ENCODE results near the gene VAMP4.
A peak's percentile ranks its signal among the peaks of the same experiment; 100 is the strongest.

The VAMP4 gene, protein sequence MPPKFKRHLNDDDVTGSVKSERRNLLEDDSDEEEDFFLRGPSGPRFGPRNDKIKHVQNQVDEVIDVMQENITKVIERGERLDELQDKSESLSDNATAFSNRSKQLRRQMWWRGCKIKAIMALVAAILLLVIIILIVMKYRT

DNA sequence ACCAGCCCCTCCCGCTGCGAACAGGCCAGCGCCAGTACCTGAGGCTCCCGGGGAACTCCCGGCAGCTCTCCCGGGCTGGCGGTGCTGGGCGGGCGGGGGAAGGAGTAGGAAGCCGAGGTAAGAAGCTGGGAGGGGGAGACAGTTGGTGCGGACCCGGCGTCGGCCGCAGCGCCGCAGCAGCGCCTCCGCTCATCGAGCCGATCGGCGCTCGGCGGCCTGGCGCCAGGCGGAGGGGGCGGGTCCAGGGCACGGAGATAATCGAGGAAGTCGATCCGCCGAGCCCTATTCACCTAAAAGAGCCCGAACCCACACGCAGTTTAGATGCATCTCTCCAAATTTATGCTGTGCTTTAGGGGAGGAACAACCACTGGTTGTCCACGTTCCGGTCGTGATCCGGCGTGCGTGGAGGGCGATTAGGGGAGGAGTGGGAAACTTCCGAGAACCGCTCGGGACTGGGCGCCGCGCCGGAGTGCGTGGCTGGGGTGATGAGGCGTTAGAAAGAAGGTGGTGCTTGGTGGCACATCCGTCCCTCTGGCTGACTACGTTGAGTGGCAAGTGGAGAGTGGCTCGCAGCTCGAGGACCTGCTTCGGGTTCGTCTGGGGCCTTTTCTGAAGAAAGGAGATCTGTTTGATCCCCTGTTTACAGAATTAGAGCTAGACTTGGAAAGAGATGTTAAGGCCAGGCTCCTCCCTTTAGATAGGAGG, at the start of gene VAMP4:
Gene VAMP4, minus strand, starts transcription at position 194 of the 705 bp plus-strand sequence. CDS start 3,651 bp downstream, outside the sequence.
- H3K27me3 ChIP-seq (ENCODE audit: control insufficient read depth in 1 of 2, insufficient read depth in 2 of 2, low read length in 2 of 2), result no peaks in the 10 kb centered on the region
- peaks cover 20% of the 10 kb centered on the region in 2 donors for H3K4me1 ChIP-seq (ENCODE audit: control insufficient read depth in 1 of 2, insufficient read depth in 2 of 2, low read length in 2 of 2)
- peak within 1 kb of the TSS; percentile 93 for H3K27ac ChIP-seq (ENCODE audit: low read depth, low read length)
- peak within 1 kb of the TSS; percentile 80 to 85 for H3K9ac ChIP-seq (ENCODE audit: low read depth in 1 of 2, low read length in 2 of 2)
- no peaks in the 10 kb centered on the region for H3K36me3 ChIP-seq (ENCODE audit: control insufficient read depth in 1 of 2, insufficient read depth in 2 of 2, low read length in 2 of 2)
- no peaks in the 10 kb centered on the region for H3K9me3 ChIP-seq (ENCODE audit: control insufficient read depth in 1 of 2, low read length in 2 of 2)
- H3K4me3 ChIP-seq (ENCODE audit: low read depth in 1 of 2, low read length in 2 of 2), result peak within 1 kb of the TSS; percentile 89 to 91

DNA sequence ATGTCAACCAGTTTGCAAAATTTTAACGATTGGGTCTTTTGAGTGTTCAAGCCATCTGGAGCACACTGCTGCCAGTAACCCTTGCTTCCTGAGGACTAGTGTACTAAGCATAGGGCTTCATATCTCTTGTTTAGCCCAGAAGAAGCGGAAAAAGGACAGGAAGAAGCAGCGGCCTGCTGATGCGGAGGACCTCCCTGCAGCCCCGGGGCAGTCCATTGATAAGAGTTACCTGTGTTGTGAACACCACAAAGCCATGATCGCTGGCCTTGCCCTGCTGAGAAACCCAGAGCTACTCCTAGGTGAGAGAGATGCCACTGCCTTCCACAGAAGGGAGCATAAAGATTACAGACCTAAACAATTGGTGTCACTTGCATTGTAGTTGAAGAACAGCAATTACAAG, 48.5 kb upstream of the VAMP4 start:
- no peak overlapping the region for H3K27ac ChIP-seq (ENCODE audit: low read depth, low read length)
- H3K4me1 ChIP-seq (ENCODE audit: control insufficient read depth in 1 of 2, insufficient read depth in 2 of 2, low read length in 2 of 2), result no peaks in the 10 kb centered on the region
- no peak overlapping the region for H3K9ac ChIP-seq (ENCODE audit: low read depth in 1 of 2, low read length in 2 of 2)
- H3K36me3 ChIP-seq (ENCODE audit: control insufficient read depth in 1 of 2, insufficient read depth in 2 of 2, low read length in 2 of 2), result peaks cover 67 to 97% of the 10 kb centered on the region in 2 donors
- no peak overlapping the region for H3K4me3 ChIP-seq (ENCODE audit: low read depth in 1 of 2, low read length in 2 of 2)
- H3K9me3 ChIP-seq (ENCODE audit: control insufficient read depth in 1 of 2, low read length in 2 of 2), result no peaks in the 10 kb centered on the region
- H3K27me3 ChIP-seq (ENCODE audit: control insufficient read depth in 1 of 2, insufficient read depth in 2 of 2, low read length in 2 of 2), result no peaks in the 10 kb centered on the region

DNA sequence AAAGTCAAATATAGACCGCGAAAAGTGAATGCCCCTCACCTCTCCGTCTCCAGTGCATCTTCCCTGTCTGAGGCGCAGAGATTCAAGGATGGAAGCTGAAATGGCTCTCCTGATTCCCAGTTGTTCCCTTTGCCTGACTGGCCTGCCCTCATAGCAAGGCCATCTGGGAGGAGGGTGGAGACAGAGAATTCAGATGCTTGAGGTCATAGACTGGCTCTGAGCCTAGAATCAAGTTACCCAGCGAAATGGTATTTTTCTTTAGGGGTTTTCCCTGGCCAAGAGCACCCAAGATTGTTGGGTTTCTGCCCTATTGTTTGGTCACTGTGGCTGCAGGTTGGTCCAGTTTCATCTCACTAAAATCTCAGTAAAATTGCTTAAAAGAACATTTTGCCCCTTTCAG, 46.8 kb upstream of the VAMP4 start:
- no peak overlapping the region for H3K9ac ChIP-seq (ENCODE audit: low read depth in 1 of 2, low read length in 2 of 2)

DNA sequence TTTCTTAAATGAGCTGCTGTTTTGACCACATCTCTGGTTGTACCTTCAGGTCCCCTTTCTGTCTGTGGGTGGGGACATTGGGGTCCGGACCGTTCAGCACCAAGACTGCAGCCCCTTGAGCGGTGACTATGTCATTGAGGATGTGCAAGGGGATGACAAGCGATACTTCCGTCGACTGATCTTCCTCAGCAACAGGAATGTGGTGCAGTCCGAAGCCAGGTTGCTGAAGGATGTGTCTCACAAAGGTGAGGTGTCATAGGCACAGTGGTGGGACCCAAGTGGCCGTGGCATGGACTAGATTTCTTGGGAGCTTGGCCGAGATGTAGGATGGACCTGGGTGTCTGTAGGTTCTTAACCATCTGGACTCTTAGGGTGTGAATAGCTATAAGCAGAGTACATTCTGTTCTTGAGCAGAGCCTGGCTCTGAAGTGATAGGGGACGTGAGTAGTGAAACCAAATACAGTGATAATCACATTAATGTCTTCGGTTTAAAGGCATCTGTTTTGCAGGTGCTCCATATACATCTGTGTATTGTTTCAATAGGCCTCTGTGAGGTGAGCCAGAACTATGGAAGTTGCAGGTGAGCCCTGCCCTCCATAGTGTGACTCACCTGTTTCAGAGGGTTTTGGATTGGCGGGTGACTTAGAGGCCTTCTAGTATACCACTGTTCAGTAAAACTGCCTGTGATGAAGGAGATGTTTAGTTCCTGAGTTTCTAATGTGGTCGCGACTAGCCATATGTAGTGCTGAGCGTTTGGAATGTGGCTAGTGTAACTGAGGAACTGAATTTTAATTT, 46.0 kb upstream of the VAMP4 start:
- H3K9ac ChIP-seq (ENCODE audit: low read depth in 1 of 2, low read length in 2 of 2), result no peak overlapping the region
- H3K27ac ChIP-seq (ENCODE audit: low read depth, low read length), result no peak overlapping the region
- H3K4me3 ChIP-seq (ENCODE audit: low read depth in 1 of 2, low read length in 2 of 2), result no peak overlapping the region
- H3K27me3 ChIP-seq (ENCODE audit: control insufficient read depth in 1 of 2, insufficient read depth in 2 of 2, low read length in 2 of 2), result no peaks in the 10 kb centered on the region
- H3K4me1 ChIP-seq (ENCODE audit: control insufficient read depth in 1 of 2, insufficient read depth in 2 of 2, low read length in 2 of 2), result peaks cover 11 to 12% of the 10 kb centered on the region in 2 donors
- no peaks in the 10 kb centered on the region for H3K9me3 ChIP-seq (ENCODE audit: control insufficient read depth in 1 of 2, low read length in 2 of 2)
- H3K36me3 ChIP-seq (ENCODE audit: control insufficient read depth in 1 of 2, insufficient read depth in 2 of 2, low read length in 2 of 2), result peaks cover 62 to 88% of the 10 kb centered on the region in 2 donors

More for the DNA sequence above, 46.8 kb upstream of the VAMP4 start:
- Histone ChIP-seq H3K4me1 (ENCODE audit: control insufficient read depth in 1 of 2, insufficient read depth in 2 of 2, low read length in 2 of 2) (peaks cover 5 to 6% of the 10 kb centered on the region in 2 donors), H3K27ac (ENCODE audit: low read depth, low read length) (no peak overlapping the region), H3K36me3 (ENCODE audit: control insufficient read depth in 1 of 2, insufficient read depth in 2 of 2, low read length in 2 of 2) (peaks cover 62 to 91% of the 10 kb centered on the region in 2 donors), H3K27me3 (ENCODE audit: control insufficient read depth in 1 of 2, insufficient read depth in 2 of 2, low read length in 2 of 2) (no peaks in the 10 kb centered on the region), H3K9me3 (ENCODE audit: control insufficient read depth in 1 of 2, low read length in 2 of 2) (no peaks in the 10 kb centered on the region), H3K4me3 (ENCODE audit: low read depth in 1 of 2, low read length in 2 of 2) (no peak overlapping the region)

DNA sequence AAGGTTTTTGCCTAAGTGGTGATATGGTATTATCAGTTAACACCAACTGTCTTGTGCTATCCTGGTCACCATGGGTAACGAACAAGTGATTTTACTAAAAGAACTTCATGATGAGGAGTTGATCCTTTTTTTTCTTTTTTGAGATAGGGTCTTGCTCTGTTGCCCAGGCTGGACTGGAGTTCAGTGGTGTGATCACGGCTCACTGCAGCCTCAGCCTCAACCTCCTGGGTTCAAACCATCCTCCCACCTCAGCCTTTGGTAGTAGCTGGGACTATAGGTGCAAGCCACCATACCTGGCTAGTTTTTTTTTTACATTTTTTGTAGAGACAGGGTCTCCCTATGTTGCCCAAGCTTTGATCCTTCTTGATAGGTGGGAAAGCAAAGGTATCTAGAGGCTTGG, 44.7 kb upstream of the VAMP4 start:
- Histone ChIP-seq H3K27me3 (ENCODE audit: control insufficient read depth in 1 of 2, insufficient read depth in 2 of 2, low read length in 2 of 2) (no peaks in the 10 kb centered on the region), H3K4me3 (ENCODE audit: low read depth in 1 of 2, low read length in 2 of 2) (no peak overlapping the region), H3K9me3 (ENCODE audit: control insufficient read depth in 1 of 2, low read length in 2 of 2) (no peaks in the 10 kb centered on the region), H3K27ac (ENCODE audit: low read depth, low read length) (no peak overlapping the region), H3K4me1 (ENCODE audit: control insufficient read depth in 1 of 2, insufficient read depth in 2 of 2, low read length in 2 of 2) (peaks cover 16 to 22% of the 10 kb centered on the region in 2 donors), H3K9ac (ENCODE audit: low read depth in 1 of 2, low read length in 2 of 2) (no peak overlapping the region), H3K36me3 (ENCODE audit: control insufficient read depth in 1 of 2, insufficient read depth in 2 of 2, low read length in 2 of 2) (peaks cover 54 to 75% of the 10 kb centered on the region in 2 donors)

DNA sequence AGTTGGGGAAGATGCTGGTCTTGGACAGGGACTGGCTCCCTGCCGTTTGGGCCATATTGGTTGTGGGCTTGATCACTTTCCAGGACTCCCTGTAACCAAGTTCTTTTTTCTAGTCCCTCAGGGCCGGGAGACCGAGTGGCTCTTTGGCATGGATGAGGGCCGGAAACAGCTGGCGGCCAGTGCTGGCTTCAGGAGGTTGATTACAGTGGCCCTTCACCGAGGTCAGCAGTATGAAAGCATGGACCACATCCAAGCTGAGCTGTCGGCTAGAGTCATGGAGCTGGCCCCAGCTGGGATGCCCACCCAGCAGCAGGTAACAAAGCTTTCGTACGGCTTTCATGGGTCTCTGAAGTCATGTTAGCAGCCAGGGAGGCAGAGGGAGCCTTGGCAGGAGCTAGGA, 43.9 kb upstream of the VAMP4 start:
- Histone ChIP-seq H3K27ac (ENCODE audit: low read depth, low read length) (no peak overlapping the region), H3K4me1 (ENCODE audit: control insufficient read depth in 1 of 2, insufficient read depth in 2 of 2, low read length in 2 of 2) (peaks cover 16 to 22% of the 10 kb centered on the region in 2 donors), H3K36me3 (ENCODE audit: control insufficient read depth in 1 of 2, insufficient read depth in 2 of 2, low read length in 2 of 2) (peaks cover 54 to 67% of the 10 kb centered on the region in 2 donors), H3K9me3 (ENCODE audit: control insufficient read depth in 1 of 2, low read length in 2 of 2) (no peaks in the 10 kb centered on the region), H3K27me3 (ENCODE audit: control insufficient read depth in 1 of 2, insufficient read depth in 2 of 2, low read length in 2 of 2) (no peaks in the 10 kb centered on the region), H3K4me3 (ENCODE audit: low read depth in 1 of 2, low read length in 2 of 2) (no peak overlapping the region), H3K9ac (ENCODE audit: low read depth in 1 of 2, low read length in 2 of 2) (no peak overlapping the region)

DNA sequence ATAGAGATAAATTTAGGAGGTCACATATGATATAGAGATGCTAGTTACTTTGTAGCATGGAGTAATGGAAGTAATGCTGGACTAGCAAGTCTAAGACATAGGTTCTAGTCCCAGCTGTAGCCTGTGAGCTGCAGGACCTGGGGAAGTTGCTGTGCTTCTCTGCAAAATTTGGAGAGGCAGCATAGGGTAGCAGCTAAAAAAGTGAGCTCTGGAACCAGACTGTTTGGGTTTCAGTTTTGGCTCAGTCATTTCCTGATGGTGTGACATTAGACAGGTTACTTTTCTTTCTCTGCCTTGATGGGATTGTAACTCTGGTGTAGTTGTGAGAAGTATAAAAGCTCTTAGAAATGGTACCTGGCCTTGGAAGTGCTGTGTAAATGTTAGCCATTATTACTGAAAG, 42.9 kb upstream of the VAMP4 start:
- Histone ChIP-seq H3K9ac (ENCODE audit: low read depth in 1 of 2, low read length in 2 of 2) (no peak overlapping the region), H3K9me3 (ENCODE audit: control insufficient read depth in 1 of 2, low read length in 2 of 2) (no peaks in the 10 kb centered on the region), H3K4me1 (ENCODE audit: control insufficient read depth in 1 of 2, insufficient read depth in 2 of 2, low read length in 2 of 2) (peaks cover 16 to 26% of the 10 kb centered on the region in 2 donors), H3K27me3 (ENCODE audit: control insufficient read depth in 1 of 2, insufficient read depth in 2 of 2, low read length in 2 of 2) (no peaks in the 10 kb centered on the region), H3K27ac (ENCODE audit: low read depth, low read length) (no peak overlapping the region), H3K36me3 (ENCODE audit: control insufficient read depth in 1 of 2, insufficient read depth in 2 of 2, low read length in 2 of 2) (peaks cover 46 to 58% of the 10 kb centered on the region in 2 donors), H3K4me3 (ENCODE audit: low read depth in 1 of 2, low read length in 2 of 2) (no peak overlapping the region)

DNA sequence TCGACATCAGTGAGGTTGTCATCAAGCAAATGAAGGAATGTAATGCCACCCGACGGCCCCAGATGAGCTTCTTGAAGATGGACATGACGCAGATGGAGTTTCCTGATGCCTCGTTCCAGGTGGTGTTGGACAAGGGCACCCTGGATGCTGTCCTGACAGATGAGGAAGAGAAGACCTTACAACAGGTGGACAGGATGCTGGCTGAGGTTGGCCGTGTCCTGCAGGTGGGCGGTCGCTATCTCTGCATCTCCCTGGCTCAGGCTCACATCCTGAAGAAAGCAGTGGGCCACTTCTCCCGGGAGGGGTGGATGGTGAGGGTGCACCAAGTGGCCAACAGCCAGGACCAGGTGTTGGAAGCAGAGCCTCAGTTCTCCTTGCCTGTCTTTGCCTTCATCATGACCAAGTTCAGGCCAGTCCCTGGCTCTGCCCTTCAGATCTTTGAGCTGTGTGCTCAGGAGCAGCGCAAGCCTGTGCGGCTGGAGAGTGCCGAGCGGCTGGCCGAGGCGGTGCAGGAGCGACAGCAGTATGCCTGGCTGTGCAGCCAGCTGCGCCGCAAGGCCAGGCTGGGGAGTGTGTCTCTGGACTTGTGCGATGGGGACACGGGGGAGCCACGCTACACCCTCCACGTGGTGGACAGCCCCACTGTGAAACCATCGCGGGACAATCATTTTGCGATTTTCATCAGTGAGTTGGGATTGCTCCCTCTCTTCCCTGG, 42.1 kb upstream of the VAMP4 start:
- no peaks in the 10 kb centered on the region for H3K9me3 ChIP-seq (ENCODE audit: control insufficient read depth in 1 of 2, low read length in 2 of 2)
- peaks cover 40 to 51% of the 10 kb centered on the region in 2 donors for H3K36me3 ChIP-seq (ENCODE audit: control insufficient read depth in 1 of 2, insufficient read depth in 2 of 2, low read length in 2 of 2)
- peaks cover 16 to 26% of the 10 kb centered on the region in 2 donors for H3K4me1 ChIP-seq (ENCODE audit: control insufficient read depth in 1 of 2, insufficient read depth in 2 of 2, low read length in 2 of 2)
- no peak overlapping the region for H3K27ac ChIP-seq (ENCODE audit: low read depth, low read length)
- H3K27me3 ChIP-seq (ENCODE audit: control insufficient read depth in 1 of 2, insufficient read depth in 2 of 2, low read length in 2 of 2), result no peaks in the 10 kb centered on the region
- no peak overlapping the region for H3K4me3 ChIP-seq (ENCODE audit: low read depth in 1 of 2, low read length in 2 of 2)
- H3K9ac ChIP-seq (ENCODE audit: low read depth in 1 of 2, low read length in 2 of 2), result no peak overlapping the region

DNA sequence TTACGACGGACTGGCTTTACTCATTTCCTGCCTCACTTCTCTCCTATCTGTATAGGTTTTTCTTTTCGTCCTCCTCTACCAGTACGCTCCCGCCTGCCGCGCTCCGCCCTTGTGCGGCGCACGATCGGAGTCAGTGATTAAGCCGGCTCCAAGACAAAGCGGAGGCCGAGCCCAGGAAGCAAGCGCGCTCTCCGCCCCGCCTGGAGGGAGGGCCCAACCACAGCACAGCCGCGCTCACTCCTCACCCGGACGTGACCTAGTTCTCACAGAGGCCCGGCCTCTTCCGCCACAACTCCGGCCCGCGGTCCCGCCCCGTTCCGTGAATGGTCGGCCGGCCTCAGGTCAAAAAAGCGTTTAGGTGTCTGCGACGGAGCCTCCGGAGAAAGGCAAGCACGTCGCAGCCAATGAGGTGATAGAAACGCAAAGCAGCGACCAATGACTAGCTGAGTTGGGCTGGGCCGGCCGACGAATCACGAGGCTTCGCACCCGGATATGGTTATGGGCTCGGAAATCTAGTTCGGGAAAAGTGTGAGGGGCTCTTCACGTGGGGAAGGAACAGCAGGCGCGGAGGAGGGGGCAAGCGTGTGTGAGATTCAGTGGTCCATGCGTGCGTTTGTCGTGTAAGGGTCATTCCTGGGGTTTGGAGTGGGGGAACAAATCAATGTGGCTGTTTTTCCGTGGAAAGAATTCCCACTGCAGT, 39.5 kb upstream of the VAMP4 start, which contains the start of gene METTL13:
Gene METTL13, plus strand, starts transcription at position 485 of the 700 bp plus-strand sequence. CDS start 308 bp downstream, outside the sequence.
- Histone ChIP-seq H3K9me3 (ENCODE audit: control insufficient read depth in 1 of 2, low read length in 2 of 2) (no peaks in the 10 kb centered on the region), H3K4me3 (ENCODE audit: low read depth in 1 of 2, low read length in 2 of 2) (peak within 1 kb of the TSS; percentile 96 to 98), H3K36me3 (ENCODE audit: control insufficient read depth in 1 of 2, insufficient read depth in 2 of 2, low read length in 2 of 2) (peaks cover 17 to 25% of the 10 kb centered on the region in 2 donors), H3K27me3 (ENCODE audit: control insufficient read depth in 1 of 2, insufficient read depth in 2 of 2, low read length in 2 of 2) (no peaks in the 10 kb centered on the region), H3K27ac (ENCODE audit: low read depth, low read length) (peak within 1 kb of the TSS; percentile 79), H3K4me1 (ENCODE audit: control insufficient read depth in 1 of 2, insufficient read depth in 2 of 2, low read length in 2 of 2) (peaks cover 16 to 26% of the 10 kb centered on the region in 2 donors), H3K9ac (ENCODE audit: low read depth in 1 of 2, low read length in 2 of 2) (peak within 1 kb of the TSS; percentile 85 to 96)
